Skin of body (tissue), 2 donors: ENCODE measurements around the gene AGBL4. TPM values are rescaled to one million over a fixed set of nuclear protein-coding genes. Genes with fewer than 3 reads are reported as not detected.
"Not testable (repeated sequence)": the region's sequence is repeated elsewhere in the genome, so short reads cannot be mapped to it uniquely, and the experiment has no call there.

ENCODE experiments used
- DNase-seq: peaks from one replicate; lab custom pipeline; 2025; lab: John Stamatoyannopoulos, UW
- total RNA-seq: library from RNA; depleted of rRNA; stranded (reverse); fragments of >200 nt; gene quantifications from one replicate; pipeline ENCODE4 v1.2.3, GENCODE V29; 2014

Gene AGBL4
- total RNA-seq: 0.30 TPM

DNA sequence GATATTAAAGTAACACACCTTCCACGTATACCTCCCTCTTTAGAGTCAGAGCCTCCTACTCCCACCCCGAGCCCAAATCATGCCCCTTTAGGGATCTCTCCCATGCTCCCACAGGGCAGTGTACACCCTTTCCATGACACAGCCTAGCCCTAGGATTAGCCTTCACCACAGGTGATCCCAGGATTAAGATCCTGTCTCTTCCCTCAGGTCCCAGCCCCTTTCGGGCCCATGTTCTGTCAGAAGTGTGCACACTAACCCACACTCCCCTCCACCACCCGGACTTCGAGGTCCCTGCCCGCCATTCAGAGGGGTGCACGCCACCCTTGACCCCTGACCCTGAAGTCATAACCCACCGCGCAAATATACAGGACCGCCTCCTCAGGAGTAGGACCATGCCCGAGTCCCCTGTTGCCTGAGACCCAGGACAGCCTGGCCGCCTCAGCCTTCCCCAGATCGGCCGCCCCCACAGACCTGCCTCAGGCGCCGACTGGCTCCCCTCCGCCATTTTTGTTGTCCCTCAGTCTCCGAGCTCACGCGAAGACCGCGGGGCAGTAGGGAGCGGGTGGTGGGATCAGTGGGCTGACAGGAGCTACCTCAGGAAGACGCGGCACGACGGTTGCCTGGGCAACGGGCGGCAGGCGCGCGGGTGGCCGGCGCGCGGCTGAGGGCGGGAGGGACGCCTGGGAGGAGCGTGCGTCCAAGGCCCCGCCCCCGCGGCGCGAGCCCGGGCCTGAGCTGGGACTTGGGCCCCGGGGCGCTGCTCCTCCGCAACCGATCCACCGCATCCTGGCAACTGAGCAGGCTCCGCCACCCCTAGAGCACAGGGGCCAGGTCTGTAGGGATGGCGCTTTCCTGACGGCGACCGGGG lies at the start of gene AGBL4:
Gene AGBL4, minus strand, starts transcription at position 663 of the 868 bp plus-strand sequence.
- DNase-seq: no peak

DNA sequence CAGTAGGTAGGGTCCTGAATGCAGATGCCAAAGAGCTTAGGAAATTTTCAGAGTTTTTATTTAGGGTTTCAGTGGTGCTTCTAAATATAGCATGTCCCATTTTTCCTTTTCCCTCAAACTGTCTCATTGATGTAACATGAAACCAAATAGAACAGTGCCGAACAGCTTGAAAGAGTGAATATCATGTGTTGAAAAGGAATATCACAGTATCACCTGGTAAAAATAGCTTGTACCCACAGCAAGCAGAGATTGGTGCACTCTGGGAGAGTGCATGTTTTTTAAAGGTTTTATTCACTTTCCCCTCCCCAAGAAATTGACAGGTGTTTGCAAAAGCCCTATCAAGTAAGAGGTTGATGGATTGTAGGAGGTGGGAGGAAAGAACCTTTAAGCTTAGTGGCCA lies 43.1 kb upstream of the AGBL4 start:
- no peak for DNase-seq

DNA sequence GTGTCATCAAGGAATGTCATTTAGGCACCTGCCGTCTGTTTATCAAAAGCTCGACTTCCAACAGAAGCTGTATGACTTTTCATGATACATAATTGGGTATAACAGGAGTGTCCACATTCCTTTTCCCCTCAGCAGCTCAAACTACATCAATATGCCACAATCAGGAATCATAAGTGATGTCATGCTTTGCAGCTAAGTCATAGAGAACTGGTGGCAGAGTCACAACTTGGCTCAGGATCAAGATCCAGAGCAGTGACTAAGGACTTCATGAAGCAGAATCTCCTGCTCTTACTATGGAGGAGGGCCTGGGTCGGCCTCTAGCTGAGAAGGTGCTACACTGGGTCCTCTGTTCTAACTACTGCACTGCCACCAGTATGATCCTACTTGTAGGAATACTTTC lies 36.5 kb upstream of the AGBL4 start:
- DNase-seq: no peak

DNA sequence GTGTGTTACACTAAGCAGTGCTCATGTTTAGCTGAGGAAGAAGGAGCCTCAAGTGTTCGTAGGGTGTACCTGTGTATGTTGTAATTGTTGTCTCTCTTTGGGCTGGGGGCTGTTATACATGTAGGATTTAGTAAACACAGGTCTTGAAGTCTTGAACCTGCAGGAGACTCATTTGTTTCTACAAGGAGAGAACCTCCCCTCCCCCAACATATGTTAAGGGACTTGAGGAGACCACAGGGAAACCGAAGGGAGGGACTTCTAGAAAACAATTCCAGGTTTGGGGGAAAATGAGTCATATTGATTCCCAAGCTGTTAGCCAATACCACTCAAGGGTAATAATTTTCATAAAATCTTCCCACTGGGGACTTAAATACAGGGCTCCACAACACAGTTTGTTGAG lies 25.0 kb upstream of the AGBL4 start:
- DNase-seq: no peak

DNA sequence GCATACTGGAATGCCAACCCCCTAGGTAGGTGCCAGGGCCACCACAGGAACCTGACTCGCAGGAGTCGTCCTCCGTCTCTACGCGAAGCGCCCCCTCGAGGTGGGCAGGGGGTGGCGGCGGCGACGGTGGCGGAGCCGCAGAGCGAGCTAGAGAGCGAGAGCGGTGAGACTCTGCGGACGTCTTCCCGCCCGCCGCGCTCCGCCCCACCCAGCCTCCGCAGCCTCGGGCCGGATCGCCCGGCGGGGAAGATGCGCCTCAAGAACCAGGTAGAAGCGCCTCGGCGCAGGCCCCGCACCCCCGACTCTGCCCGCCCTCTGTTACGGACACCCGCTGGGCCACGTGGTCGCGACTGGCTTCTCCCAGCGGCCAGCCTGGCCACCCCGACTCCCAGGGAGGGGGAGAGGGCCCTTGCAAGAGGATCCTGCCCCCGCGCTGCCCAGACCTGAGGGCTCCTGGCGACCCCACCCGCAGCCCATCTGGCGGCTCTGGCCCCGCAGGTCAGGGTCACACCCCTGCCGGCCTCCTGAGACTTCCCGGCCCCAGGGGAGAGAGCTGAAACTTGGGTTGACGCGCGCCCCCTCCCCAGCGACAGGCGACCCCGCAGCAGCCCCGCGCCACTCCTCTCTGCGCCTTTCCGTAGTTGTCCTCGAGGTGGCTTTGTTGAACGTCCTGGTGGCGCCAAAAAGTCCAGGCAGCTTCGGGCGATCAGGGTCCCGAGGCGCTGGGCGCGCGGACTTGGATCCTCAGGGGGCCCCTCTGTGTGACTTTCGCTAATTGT lies 24.4 kb upstream of the AGBL4 start:
- DNase-seq: no peak

DNA sequence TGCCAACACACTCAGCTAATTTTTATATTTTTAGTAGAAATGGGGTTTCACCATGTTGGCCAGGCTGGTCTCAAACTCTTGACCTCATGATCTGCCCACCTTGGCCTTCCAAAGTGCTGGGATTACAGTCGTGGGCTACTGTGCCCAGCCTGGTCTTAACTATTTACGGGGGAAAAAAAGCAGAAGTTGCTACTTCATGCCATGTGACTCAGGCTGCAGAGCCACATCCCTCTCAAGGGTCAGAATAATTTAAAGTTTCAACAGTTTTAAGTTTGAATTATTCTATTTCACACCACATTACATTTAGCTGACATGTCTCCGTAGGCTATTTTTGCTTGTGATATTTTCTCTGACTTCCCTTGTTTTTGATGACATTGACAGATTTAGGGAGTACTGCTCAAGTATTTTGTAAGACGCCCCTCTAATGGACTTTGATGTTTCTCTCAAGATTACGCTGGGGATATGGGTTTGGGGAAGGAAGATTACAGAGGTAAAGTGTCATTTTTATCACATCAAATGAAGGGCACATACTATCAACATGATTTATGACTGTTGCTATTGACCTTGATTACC lies 14.6 kb upstream of the AGBL4 start:
- no peak for DNase-seq

DNA sequence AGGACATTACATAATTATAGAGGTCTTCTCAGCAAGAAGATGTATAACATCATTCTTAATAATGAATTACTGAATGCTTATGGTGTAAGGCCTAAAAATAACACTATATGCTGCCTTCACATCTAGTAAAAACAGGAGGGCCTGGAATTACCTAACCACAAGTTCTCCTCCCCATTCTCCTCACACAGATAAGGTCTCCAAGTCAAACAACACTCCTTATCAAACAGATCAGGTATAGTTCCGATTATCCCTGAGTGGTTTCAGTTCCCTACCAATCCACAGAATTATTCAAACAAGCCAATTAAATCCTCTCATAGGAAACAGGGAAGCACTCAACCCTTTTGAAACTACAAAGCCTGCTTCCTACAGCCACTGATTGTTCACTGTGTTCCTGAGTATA lies 4.0 kb upstream of the AGBL4 start:
- no peak for DNase-seq

DNA sequence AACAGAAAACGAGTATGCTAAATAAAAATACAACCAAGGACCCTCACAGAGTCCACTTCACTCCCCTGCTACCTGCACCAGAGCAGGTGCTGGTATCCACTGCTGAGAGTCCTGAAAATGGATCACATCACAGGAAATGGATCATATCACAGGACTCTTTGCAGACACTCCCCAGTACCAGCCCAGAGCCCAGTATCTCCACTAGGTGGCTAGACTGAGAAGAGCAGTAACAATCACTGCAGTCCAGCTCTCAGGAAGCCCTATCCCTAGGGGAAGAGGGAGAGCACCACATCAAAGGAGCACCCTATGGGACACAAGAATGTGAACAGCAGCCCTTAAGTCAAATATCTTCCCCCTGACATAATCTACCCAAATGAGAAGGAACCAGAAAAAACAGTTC lies 28.0 kb downstream of the AGBL4 start:
- DNase-seq: no peak

DNA sequence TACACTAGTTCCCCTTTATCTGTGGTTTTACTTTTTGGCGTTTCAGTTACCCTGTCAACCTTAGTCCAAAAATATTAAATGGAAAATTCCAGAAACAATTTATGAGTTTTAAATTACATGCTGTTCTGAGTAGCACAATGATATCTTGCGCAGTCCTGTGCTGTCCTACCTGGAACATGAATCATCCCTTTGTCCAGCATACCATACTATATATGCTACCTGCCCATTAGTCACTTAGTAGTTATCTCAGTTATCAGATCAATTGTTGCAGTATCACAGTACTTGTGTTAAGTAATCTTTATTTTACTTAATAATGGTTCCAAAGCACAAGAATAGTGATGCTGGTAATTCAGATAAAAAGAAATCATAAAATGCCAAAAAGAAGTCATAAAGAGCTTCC lies 52.7 kb downstream of the AGBL4 start:
- no peak for DNase-seq

DNA sequence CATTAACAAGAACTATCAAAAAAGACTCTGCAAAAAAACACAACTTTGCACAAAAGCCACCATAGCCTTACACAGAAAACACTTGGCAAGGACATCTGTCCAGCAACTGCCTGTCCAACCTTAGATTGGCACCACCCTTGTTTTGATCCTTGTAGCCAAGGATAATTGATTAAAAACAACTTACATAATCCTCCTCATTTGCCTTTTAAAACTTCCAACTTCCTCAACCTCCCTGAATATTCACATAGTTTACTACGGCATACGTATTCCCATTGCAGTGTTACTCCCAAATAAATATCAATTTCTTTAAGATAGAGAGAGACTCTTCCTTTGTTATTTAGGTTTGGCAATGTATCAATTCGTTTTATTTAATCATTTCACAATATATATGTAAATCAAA lies 72.4 kb downstream of the AGBL4 start:
- no peak for DNase-seq

DNA sequence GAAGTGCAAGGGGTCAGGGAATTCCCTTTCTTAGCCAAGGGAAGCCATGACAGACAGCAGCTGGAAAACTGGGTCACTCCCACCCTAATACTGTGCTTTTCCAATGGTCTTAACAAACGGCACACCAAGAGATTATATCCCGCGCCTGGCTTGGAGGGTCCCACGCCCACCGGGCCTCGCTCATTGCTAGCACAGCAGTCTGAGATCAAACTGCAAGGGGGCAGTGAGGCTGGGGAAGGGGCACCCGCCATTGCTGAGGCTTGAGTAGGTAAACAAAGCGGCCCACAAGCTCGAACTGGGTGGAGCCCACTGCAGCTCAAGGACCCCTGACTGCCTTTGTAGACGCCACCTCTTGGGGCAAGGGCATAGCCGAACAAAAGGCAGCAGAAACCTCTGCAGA lies 108.5 kb downstream of the AGBL4 start:
- not testable (repeated sequence) for DNase-seq

DNA sequence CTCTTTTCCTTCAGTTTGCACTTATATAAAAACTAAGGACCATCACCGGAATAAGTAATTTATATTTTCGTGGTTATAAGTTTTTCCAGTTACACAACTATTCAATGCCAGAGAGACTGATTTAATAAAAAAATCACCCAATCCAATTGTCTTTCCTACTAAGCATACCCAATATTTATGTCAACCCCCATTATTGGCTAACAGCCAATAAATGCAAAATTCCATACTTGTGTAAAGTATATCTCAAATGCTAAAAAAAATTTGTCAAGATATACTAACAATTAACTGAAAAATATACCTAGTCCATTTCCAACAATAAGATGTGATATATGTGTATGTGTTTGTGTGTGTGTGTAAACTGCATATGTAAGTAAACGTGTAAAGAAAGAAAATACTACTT lies 117.4 kb downstream of the AGBL4 start:
- DNase-seq: no peak

DNA sequence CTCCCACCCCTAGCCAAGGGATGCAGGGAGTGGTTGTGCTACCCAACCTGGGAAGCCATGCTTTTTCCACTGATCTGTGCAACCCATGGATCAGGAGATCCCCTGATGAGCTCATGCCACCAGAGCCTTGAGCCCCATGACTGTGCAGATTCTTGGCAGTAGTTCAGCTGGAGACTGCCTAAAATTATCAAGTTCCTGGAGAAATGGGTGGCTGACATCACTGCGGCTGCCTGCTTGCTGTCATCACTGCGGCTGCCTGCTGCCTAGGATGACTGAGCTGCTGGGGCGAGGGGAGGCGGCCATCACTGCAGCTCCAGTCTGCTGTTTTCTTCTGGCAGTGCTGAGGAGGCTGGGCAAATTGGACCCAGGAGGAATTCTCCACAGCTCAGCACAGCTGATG lies 159.2 kb downstream of the AGBL4 start:
- DNase-seq: no peak

DNA sequence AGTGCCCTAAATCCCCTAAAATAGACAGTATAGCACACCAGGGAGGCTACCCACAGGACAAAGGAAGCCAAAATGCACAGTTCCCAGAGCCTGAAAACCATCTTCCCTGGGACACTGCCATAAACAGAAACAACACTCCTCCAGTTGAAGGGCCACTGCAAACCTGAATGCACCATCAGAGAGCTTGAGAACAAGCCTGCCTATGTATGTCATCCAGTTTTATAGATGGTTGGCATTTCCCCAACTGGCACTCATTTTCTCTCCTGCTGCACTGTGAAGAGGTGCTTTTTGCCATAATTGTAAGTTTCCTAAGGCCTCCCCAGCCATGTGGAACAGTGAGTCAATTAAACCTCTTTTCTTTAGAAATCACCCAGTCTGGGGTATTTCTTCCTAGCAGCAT lies 169.0 kb downstream of the AGBL4 start:
- no peak for DNase-seq

DNA sequence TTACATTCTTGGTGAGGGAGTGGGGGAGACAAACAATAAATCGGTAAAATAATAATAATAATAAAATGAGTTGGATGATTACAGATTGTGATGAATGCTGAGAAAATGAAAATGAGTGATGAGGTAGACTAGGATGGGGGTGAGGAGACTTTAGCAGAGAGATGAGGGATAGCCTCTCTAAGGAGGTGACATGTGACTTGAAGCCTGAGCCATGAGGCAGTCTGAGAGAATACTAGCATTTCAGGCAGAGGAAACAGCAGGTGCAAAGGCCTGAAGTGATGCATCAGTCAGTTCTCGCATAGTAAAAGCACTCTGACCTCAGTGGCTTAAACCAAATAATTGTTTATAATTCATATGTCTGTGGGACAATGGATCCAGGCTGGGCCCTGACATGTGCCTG lies 181.2 kb downstream of the AGBL4 start:
- no peak for DNase-seq

DNA sequence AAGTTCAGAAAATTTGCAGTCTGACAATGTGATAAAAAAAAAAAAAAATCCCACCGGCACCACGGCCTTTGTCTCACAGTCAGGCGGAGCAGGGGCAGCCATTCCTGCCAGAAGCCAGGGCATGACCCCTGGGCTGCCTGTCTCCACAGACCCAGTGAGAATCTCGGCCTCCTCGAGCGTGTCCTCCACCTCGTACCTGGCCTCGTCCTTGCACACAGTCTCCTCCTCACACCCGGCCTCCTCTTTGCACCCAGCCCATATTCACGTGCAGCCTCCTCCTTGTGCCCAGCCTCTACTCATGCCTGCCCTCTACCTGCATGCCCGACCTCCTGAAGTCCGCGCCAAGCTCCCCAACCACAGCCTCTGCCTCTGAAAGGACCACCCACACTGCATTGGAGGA lies 182.0 kb downstream of the AGBL4 start:
- no peak for DNase-seq

DNA sequence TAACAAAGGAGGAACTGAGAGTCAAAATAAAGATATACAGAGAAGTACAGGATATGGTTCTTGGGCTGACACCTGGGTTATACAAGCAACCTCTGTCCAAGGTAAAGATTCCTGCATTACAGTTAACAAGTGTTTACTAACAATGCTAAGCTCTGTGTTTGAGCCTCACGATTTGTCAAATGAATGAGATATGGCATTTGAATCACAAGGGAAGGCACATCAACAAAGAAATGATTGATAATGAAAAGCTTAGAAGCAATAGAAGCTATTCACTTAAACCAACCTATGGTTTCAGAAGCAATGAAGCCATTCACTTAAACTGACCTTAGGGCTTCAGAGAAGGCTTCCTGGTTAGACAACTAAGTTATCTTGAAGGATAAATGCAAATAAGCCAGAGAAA lies 199.5 kb downstream of the AGBL4 start:
- DNase-seq: no peak

DNA sequence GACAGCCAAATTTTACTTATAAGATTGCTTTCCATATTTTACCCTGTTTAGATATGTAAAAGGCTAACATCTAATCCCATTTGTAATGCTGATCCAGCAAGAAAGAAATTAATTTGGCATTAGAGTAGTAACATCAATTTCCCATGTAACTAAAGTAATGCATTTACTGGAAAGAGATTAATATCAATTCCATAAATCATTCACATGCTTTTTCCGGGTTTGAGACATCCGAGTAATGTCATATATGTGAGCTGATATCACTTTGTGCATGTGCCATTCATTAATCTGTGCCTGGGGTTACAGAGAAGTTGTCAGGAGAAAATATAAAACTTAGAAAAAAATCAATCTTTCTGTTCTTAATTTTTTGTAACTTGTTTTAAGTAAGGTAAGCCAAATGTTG lies 206.1 kb downstream of the AGBL4 start:
- no peak for DNase-seq

DNA sequence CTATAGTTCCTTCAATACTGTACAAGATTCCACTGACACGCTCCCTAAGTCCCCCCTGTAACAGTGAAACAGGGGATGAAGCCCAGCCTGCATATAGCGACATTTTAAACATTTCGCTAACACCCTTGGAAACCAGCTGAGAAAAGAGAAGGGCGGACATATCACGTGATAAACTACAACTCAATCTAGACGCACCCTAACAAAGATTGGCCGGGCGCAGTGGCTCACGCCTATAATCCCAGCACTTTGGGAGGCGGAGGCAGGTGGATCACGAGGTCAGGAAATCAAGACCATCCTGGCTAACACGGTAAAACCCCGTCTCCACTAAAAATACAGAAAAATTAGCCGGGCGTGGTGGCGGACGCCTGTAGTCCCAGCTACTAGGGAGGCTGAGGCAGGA lies 236.7 kb downstream of the AGBL4 start:
- DNase-seq: not testable (repeated sequence)

DNA sequence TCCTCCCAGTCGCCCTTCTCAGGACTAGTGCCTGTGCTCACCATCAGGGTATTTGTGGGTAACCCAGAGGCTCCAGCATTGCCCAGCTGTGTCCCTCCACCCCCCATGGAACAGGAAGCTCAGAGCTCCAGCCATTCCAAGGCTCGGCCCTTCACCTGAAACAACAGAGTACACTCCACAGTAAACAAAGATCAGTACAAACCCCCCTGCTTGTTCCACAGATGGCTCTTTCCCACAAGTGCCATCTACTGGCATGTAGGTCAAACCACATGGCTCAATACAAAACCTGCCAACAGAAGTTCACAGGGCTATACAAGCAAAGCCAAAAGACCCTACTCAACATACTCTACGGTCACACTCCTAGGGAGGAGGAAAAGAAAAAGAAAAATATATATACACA lies 258.7 kb downstream of the AGBL4 start:
- no peak for DNase-seq

DNA sequence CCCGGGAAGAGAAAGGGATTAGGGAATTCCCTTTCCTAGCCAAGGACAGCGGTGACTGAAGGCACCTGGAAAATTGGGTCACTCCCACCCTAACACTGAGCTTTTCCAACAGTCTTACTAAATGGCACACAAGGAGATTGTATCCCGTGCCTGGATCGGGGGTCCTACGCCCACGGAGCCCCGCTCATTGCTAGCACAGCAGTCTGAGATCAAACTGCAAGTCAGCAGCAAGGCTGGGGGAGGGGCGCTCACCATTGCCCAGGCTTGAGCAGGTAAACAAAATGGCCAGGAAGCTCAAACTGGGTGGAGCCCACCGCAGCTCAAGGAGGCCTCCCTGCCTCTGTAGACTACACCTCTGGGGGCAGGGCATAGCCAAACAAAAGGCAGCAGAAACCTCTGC lies 285.6 kb downstream of the AGBL4 start:
- DNase-seq: not testable (repeated sequence)

DNA sequence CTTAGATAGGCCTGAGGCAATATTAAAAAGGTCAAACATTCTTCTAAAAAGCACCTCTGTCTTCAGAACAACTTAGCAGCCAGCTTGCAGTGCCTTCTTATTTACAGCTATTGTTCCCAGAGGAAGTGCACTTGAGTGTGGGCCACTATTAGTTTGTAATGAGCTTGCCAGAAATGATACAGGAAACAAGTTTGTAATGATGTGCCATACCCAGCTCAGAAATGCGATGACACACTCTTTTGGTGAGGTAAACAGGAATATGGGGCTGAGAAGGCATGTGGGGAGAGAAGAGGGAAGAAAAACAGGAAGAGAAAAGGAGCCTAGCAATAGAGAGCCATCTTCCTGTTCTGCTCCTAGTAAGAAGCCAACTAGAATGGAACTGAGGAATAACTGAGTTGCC lies 295.4 kb downstream of the AGBL4 start:
- no peak for DNase-seq

DNA sequence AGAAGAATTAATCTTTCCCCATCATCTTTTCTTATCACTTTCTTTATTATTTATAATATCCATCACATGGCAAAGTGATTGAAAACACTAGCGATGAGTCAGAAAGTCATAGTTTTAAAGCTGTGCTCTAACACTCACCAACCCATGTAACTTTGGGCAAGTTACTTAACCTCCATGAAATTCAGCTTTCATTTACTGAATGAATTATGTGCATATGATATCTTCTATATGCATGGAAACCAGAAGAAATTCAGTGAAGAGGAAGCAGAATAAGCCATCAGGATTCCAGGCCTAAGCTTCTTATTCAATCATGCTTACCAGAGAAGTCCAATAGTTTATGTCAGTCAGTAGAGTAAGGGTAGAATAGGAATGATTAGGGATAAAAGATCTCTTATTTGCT lies 300.1 kb downstream of the AGBL4 start:
- no peak for DNase-seq
